ENCODE data around the gene AVP. TPM values are rescaled to one million over a fixed set of nuclear protein-coding genes. Genes with fewer than 3 reads are reported as not detected.
"Not testable (repeated sequence)": the region's sequence is repeated elsewhere in the genome, so short reads cannot be mapped to it uniquely, and the experiment has no call there.

AVP gene
- total RNA-seq, 1 experiment from 2014 or later = not detected

DNA sequence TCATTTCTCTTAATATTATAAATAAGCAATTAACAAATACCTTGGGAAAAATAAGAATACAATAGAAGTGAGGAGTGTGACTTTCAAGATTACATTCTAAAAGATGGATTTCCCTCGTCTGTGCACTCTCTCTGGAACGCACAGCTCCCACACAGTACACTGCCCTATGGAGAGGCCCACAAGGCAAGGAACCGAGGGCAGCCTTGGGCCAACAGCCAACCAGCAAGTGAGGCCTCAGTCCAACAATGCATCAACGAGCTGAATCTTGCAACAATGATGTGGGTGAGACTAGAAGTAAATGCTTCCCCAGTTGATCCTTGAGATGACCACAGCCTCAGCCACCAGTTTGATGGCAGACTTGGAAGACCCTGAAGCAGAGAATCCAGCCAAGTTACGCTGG, 34.5 kb upstream of the AVP start:
- no peak overlapping the region for H3K4me3 ChIP-seq (ENCODE audit: low read depth, low read length)
- ChIA-PET POLR2A (no interaction called here), CTCF (no interaction called here)
- DNase-seq = no peak
- Mint-ChIP-seq H3K9me3 (ENCODE audit: unreplicated experiment) (no peaks in the 10 kb centered on the region), H3K27ac (ENCODE audit: unreplicated experiment) (no peak overlapping the region), H3K4me3 (ENCODE audit: unreplicated experiment) (no peak overlapping the region), H3K27me3 (ENCODE audit: insufficient read depth, unreplicated experiment) (no peaks in the 10 kb centered on the region), H3K4me1 (ENCODE audit: low read depth, unreplicated experiment) (no peaks in the 10 kb centered on the region), H3K36me3 (ENCODE audit: insufficient read depth, unreplicated experiment) (peaks cover 27% of the 10 kb centered on the region)
- peaks cover 10% of the 10 kb centered on the region for H3K9me3 ChIP-seq
- TF ChIP-seq, protein P1, sequence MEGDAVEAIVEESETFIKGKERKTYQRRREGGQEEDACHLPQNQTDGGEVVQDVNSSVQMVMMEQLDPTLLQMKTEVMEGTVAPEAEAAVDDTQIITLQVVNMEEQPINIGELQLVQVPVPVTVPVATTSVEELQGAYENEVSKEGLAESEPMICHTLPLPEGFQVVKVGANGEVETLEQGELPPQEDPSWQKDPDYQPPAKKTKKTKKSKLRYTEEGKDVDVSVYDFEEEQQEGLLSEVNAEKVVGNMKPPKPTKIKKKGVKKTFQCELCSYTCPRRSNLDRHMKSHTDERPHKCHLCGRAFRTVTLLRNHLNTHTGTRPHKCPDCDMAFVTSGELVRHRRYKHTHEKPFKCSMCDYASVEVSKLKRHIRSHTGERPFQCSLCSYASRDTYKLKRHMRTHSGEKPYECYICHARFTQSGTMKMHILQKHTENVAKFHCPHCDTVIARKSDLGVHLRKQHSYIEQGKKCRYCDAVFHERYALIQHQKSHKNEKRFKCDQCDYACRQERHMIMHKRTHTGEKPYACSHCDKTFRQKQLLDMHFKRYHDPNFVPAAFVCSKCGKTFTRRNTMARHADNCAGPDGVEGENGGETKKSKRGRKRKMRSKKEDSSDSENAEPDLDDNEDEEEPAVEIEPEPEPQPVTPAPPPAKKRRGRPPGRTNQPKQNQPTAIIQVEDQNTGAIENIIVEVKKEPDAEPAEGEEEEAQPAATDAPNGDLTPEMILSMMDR (IDR thresholded peaks at IDR 0.05; ENCODE audit: insufficient read depth in 1 of 2, low read depth in 1 of 2, low read length in 1 of 2, severe bottlenecking in 1 of 2, unreplicated experiment in 1 of 2) = no peak
- BruUV-seq (replicated peaks) = no TSS peak
- H3K4me1 ChIP-seq = no peaks in the 10 kb centered on the region
- H3K36me3 ChIP-seq (ENCODE audit: control insufficient read depth, insufficient read depth, low read length) = peaks cover 3% of the 10 kb centered on the region
- H3K27me3 ChIP-seq (replicated peaks; ENCODE audit: control insufficient read depth, insufficient read depth, low read length) = no peaks in the 10 kb centered on the region
- intact Hi-C loops (cut with micrococcal nuclease; ENCODE audit: unreplicated experiment) = loop anchor here (5.0 kb wide), 3 partner anchors 42 to 198 kb away; no protein-coding TSS in a partner anchor

DNA sequence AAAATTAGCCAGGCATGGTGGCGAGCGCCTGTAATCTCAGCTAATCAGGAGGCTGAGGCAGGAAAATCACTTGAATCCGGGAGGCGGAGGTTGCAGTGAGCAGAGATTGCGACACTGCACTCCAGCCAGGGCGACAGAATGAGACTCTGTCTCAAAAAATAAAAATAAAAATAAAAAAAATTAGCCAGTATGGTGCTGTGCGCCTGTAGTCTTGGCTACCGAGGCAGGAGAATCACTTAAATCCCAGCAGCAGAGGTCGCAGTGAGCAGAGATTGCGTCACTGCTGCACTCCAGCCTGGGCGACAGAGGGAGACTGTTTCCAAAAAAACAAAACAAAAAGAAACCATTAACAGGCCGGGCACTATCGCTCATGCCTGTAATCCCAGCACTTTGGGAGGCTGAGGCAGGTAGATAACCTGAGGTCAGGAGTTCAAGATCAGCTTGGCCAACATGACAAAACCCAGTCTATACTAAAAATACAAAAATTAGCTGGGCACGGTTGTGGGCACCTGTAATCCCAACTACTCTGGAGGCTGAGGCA, 33.4 kb upstream of the AVP start:
- CTCF ChIA-PET = not testable (repeated sequence)
- intact Hi-C loops (cut with micrococcal nuclease; ENCODE audit: unreplicated experiment) = loop anchor here (5.0 kb wide), 3 partner anchors 41 to 199 kb away; no protein-coding TSS in a partner anchor

DNA sequence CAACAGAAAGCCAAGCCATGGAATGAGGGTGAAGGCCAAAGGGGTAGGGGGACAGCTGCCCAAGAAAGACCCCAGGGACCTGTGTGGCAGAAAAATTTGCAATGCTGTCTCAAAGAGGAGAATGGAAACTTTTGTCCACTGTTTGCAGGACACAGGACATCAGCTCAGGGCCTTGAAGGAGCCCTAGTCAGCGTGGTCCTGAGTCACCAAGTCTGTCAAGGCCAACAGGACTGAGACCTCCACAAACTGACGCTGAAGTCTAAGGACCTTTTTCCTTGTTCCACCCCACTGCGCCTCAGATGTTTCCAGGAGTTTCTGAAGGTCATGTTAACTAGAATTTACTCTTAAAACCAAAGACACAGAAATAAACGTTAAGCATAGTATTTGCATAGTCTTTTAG, 31.8 kb upstream of the AVP start:
- H3K9me3 Mint-ChIP-seq (ENCODE audit: unreplicated experiment) = no peaks in the 10 kb centered on the region
- no peaks in the 10 kb centered on the region for H3K4me1 Mint-ChIP-seq (ENCODE audit: low read depth, unreplicated experiment)
- intact Hi-C loops (cut with micrococcal nuclease; ENCODE audit: unreplicated experiment) = loop anchor here (5.0 kb wide), 3 partner anchors 39 to 201 kb away; no protein-coding TSS in a partner anchor
- POLR2A ChIA-PET = no interaction called here
- no peak overlapping the region for H3K27ac Mint-ChIP-seq (ENCODE audit: unreplicated experiment)
- Histone ChIP-seq H3K36me3 (ENCODE audit: control insufficient read depth, insufficient read depth, low read length) (peaks cover 1% of the 10 kb centered on the region; the same call in 1 of the 2 replicates), H3K4me3 (ENCODE audit: low read depth, low read length) (no peak overlapping the region), H3K27me3 (replicated peaks; ENCODE audit: control insufficient read depth, insufficient read depth, low read length) (no peaks in the 10 kb centered on the region), H3K9me3 (no peaks in the 10 kb centered on the region), H3K4me1 (no peaks in the 10 kb centered on the region)
- H3K27me3 Mint-ChIP-seq (ENCODE audit: insufficient read depth, unreplicated experiment) = no peaks in the 10 kb centered on the region
- TF ChIP-seq, protein P1 (IDR thresholded peaks at IDR 0.05; ENCODE audit: insufficient read depth in 1 of 2, low read depth in 1 of 2, low read length in 1 of 2, severe bottlenecking in 1 of 2, unreplicated experiment in 1 of 2) = no peak
- peaks cover 11% of the 10 kb centered on the region for H3K36me3 Mint-ChIP-seq (ENCODE audit: insufficient read depth, unreplicated experiment)
- CTCF ChIA-PET = no interaction called here
- DNase-seq = no peak
- no TSS peak for BruUV-seq (replicated peaks)
- no peak overlapping the region for H3K4me3 Mint-ChIP-seq (ENCODE audit: unreplicated experiment)

More for the DNA sequence above, 33.4 kb upstream of the AVP start:
- DNase-seq; H3K4me1 Mint-ChIP-seq (ENCODE audit: low read depth, unreplicated experiment); H3K27ac Mint-ChIP-seq (ENCODE audit: unreplicated experiment); BruUV-seq (replicated peaks); H3K4me3 ChIP-seq (ENCODE audit: low read depth, low read length); H3K27me3 Mint-ChIP-seq (ENCODE audit: insufficient read depth, unreplicated experiment); H3K4me1 ChIP-seq; POLR2A ChIA-PET; H3K9me3 ChIP-seq; H3K4me3 Mint-ChIP-seq (ENCODE audit: unreplicated experiment); H3K9me3 Mint-ChIP-seq (ENCODE audit: unreplicated experiment); H3K36me3 ChIP-seq (ENCODE audit: control insufficient read depth, insufficient read depth, low read length); H3K27me3 ChIP-seq (replicated peaks; ENCODE audit: control insufficient read depth, insufficient read depth, low read length): not testable (repeated sequence)
- H3K36me3 Mint-ChIP-seq (ENCODE audit: insufficient read depth, unreplicated experiment) = peaks cover 20% of the 10 kb centered on the region
- TF ChIP-seq, protein P1 (IDR thresholded peaks at IDR 0.05; ENCODE audit: insufficient read depth in 1 of 2, low read depth in 1 of 2, low read length in 1 of 2, severe bottlenecking in 1 of 2, unreplicated experiment in 1 of 2) = peak in 1 of 2 experiments; percentile 22
